HCT116 (cell line): Measurements from ENCODE around the gene KRTAP12-1. TPM values are rescaled to one million over a fixed set of nuclear protein-coding genes. Genes with fewer than 3 reads are reported as not detected.

Experiments
- ATAC-seq: fragments of 200-7000 bp; cut with Tn5 transposase; 2 replicates; pipeline ENCODE4 v1.9.1; 2020; ENCODE audit warnings: mild to moderate bottlenecking, moderate library complexity
- BruUV-seq: library from RNA; stranded (reverse); fragments of 400-500 nt; replicated peaks from 2 replicates; lab custom pipeline; 2021; lab: Mats Ljungman, UMichigan
- CTCF ChIA-PET: fragments of 300-600 bp; sonication (Branson Sonifier 250); formaldehyde crosslinking; loops from one replicate; lab custom pipeline; 2021; ENCODE audit warnings: antibody characterized with exemption; lab: Charles Lee
- POLR2A ChIA-PET: fragments of 300-600, 350-600 bp; sonication (Branson Sonifier 250); formaldehyde crosslinking; loops from one replicate; lab custom pipeline; 2021; ENCODE audit warnings: antibody characterized with exemption; lab: Charles Lee
- RAD21 ChIA-PET, 2 experiments: fragments of 300-600 bp; sonication (Branson Sonifier 250); formaldehyde crosslinking; loops; one replicate each; lab custom pipeline; 2023; ENCODE audit warnings: low total read pairs in 2 of 2; ENCODE audit not compliant: uncharacterized antibody in 2 of 2, unreplicated experiment in 2 of 2, low non-redundant PET in 1 of 2; lab: Charles Lee
- DNase-seq: peaks from one replicate; pipeline ENCODE4 v3.0.0-alpha.2; 2010; ENCODE audit warnings: low read depth, low spot score
- H2AFZ ChIP-seq: fragments of 200-600 bp; shearing (Covaris generic), sonication (generic); 2 replicates; pipeline ENCODE4 v1.6.1; 2017; ENCODE audit warnings: low read depth, mixed run types, mixed read lengths, antibody characterized with exemption, low read length; ENCODE audit not compliant: poor library complexity, severe bottlenecking
- H3K27ac ChIP-seq: 2 replicates; pipeline ENCODE4 v1.5.1; 2012; ENCODE audit warnings: low read depth, low read length
- H3K27me3 ChIP-seq: fragments of 200-600 bp; sonication (generic); 2 replicates; pipeline ENCODE4 v1.6.1; 2016; ENCODE audit warnings: mixed run types, low read length, mixed read lengths; ENCODE audit not compliant: insufficient read depth
- H3K36me3 ChIP-seq, 2 experiments: fragments of 200-500 bp in 1 of 2; fragments of 200-600 bp in 1 of 2; sonication (Bioruptor generic) in 1 of 2; sonication (generic) in 1 of 2; 2 replicates each; pipeline versions ENCODE4 v1.5.1 to v1.6.1; 2014 to 2016; ENCODE audit warnings: low read length in 2 of 2, inconsistent platforms in 1 of 2, mixed read lengths in 1 of 2, mixed run types in 1 of 2; ENCODE audit not compliant: insufficient read depth in 2 of 2, control insufficient read depth in 1 of 2
- H3K4me1 ChIP-seq, 2 experiments: fragments of 200-600 bp in 1 of 2; sonication (generic) in 1 of 2; 2 replicates each; pipeline versions ENCODE4 v1.5.1 to v1.6.1; 2012 to 2017; ENCODE audit warnings: low read length in 2 of 2, inconsistent platforms in 1 of 2, mild to moderate bottlenecking in 1 of 2, mixed read lengths in 1 of 2, mixed run types in 1 of 2, moderate library complexity in 1 of 2; ENCODE audit not compliant: insufficient read depth in 2 of 2, control insufficient read depth in 1 of 2
- H3K4me2 ChIP-seq: fragments of 200-600 bp; sonication (generic); 2 replicates; pipeline ENCODE4 v1.6.1; 2017; ENCODE audit warnings: mixed run types, low read length, mixed read lengths
- H3K4me3 ChIP-seq, 2 experiments: fragments of 200-600 bp in 1 of 2; sonication (generic) in 1 of 2; replicated peaks in 1 of 2; 2 replicates each; pipeline ENCODE4 v1.5.1; 2011 to 2016; ENCODE audit warnings: low read length in 2 of 2, control low read depth in 1 of 2, low read depth in 1 of 2, mild to moderate bottlenecking in 1 of 2, mixed read lengths in 1 of 2, mixed run types in 1 of 2
- H3K79me2 ChIP-seq: fragments of 200-600 bp; sonication (generic); 2 replicates; pipeline ENCODE4 v1.6.1; 2017; ENCODE audit warnings: mild to moderate bottlenecking, mixed run types, low read length, moderate library complexity, mixed read lengths; ENCODE audit not compliant: insufficient read depth
- H3K9ac ChIP-seq: fragments of 200-600 bp; sonication (generic); 2 replicates; pipeline ENCODE4 v1.6.1; 2016; ENCODE audit warnings: low read length, mixed read lengths
- H3K9me2 ChIP-seq: fragments of 200-600 bp; sonication (generic), shearing (Covaris generic); 2 replicates; pipeline ENCODE4 v1.6.1; 2017; ENCODE audit warnings: mixed run types, mild to moderate bottlenecking, moderate library complexity; ENCODE audit not compliant: insufficient read depth
- H3K9me3 ChIP-seq, 2 experiments: fragments of 200-500 bp in 1 of 2; fragments of 200-600 bp in 1 of 2; sonication (Bioruptor generic) in 1 of 2; sonication (generic) in 1 of 2; 2 replicates each; pipeline ENCODE4 v1.6.1; 2014 to 2017; ENCODE audit warnings: low read length in 2 of 2, mixed read lengths in 2 of 2, inconsistent platforms in 1 of 2, low read depth in 1 of 2, mild to moderate bottlenecking in 1 of 2, mixed run types in 1 of 2, moderate library complexity in 1 of 2; ENCODE audit not compliant: control insufficient read depth in 1 of 2, insufficient read depth in 1 of 2
- H4K20me1 ChIP-seq: fragments of 200-600 bp; sonication (generic), shearing (Covaris generic); 2 replicates; pipeline ENCODE4 v1.6.1; 2017; ENCODE audit warnings: mixed run types, mild to moderate bottlenecking, moderate library complexity; ENCODE audit not compliant: insufficient read depth
- CBX3 ChIP-seq: IDR thresholded peaks from 2 replicates; pipeline ENCODE4 v1.6.1; 2012; ENCODE audit warnings: low read depth
- CEBPB ChIP-seq: IDR thresholded peaks from 2 replicates; pipeline ENCODE4 v1.6.1; 2012; ENCODE audit warnings: low read depth
- FOSL1 ChIP-seq: IDR thresholded peaks from 2 replicates; pipeline ENCODE4 v1.6.1; 2012; ENCODE audit warnings: low read depth
- POLR2AphosphoS5 ChIP-seq: IDR thresholded peaks from 2 replicates; pipeline ENCODE4 v1.6.1; 2011; ENCODE audit warnings: mild to moderate bottlenecking, low read depth, low read length, moderate library complexity
- RAD21 ChIP-seq: IDR thresholded peaks from 2 replicates; pipeline ENCODE4 v1.6.1; 2012; ENCODE audit warnings: low read depth, mild to moderate bottlenecking
- SRF ChIP-seq: IDR thresholded peaks from 2 replicates; pipeline ENCODE4 v1.6.1; 2012; ENCODE audit warnings: low read depth
- TCF7L2 ChIP-seq: IDR thresholded peaks from 2 replicates; pipeline ENCODE4 v1.7.0; 2011; ENCODE audit warnings: borderline replicate concordance, inconsistent platforms; ENCODE audit not compliant: insufficient read depth, insufficient read length; ENCODE audit errors: extremely low read depth
- ZFX ChIP-seq: fragments of 450-650 bp; IDR thresholded peaks from 2 replicates; pipeline ENCODE4 v1.6.1; 2017
- intact Hi-C: fragments of 100-400 bp; cut with micrococcal nuclease; formaldehyde crosslinking; loops from 2 replicates; pipeline ENCODE4 v1.10.0; 2022
- total RNA-seq: library from RNA; stranded (reverse); gene quantifications from one replicate; pipeline ENCODE4 v1.2.1, GENCODE V29; 2021; ENCODE audit not compliant: unreplicated experiment
- TF ChIP-seq, protein P1 (sequence below), 3 experiments: fragments of 200-600 bp in 1 of 3; sonication (generic) in 1 of 3; IDR thresholded peaks in 2 of 3; conservative IDR thresholded peaks in 1 of 3; 2 replicates each; pipeline ENCODE4 v1.5.1; 2012 to 2017; ENCODE audit warnings: low read depth in 2 of 3, low read length in 2 of 3, antibody characterized with exemption in 1 of 3, borderline replicate concordance in 1 of 3, control low read depth in 1 of 3, mild to moderate bottlenecking in 1 of 3, mixed read lengths in 1 of 3, mixed run types in 1 of 3, moderate library complexity in 1 of 3; ENCODE audit not compliant: insufficient read depth in 1 of 3
- TF ChIP-seq, protein P2 (sequence below): IDR thresholded peaks from 2 replicates; pipeline ENCODE4 v1.6.1; 2011; ENCODE audit warnings: mild to moderate bottlenecking, low read length, moderate library complexity; ENCODE audit not compliant: insufficient replicate concordance; ENCODE audit errors: extremely low read depth
- TF ChIP-seq, protein P3 (sequence below): IDR thresholded peaks from 2 replicates; pipeline ENCODE4 v1.6.1; 2012; ENCODE audit warnings: low read depth

KRTAP12-1 gene
- total RNA-seq, 1 experiment from 2014 or later: not detected

DNA sequence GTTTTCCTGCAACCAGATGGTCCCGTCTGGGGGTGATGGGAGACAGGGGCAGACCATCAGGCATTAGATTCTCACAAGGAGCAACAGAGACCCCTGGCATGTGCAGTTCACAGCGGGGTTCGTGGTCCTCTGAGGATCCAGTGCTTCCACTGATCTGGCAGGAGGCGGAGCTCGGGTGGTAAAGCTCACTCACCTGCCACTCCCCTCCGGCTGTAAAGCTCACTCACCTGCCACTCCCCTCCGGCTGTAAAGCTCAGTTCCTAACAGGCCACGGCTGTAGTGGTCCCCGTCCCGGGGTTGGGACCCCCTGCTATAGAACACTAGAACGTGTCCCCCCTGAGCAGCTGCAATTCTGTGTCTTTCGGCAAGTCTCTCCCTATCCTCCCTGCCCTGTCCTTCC is 19.6 kb upstream of the KRTAP12-1 start:
- Histone ChIP-seq H3K27ac (no peak overlapping the region), H3K9ac (no peak overlapping the region), H3K27me3 (peaks cover 10% of the 10 kb centered on the region; the same call in 1 of the 2 replicates), H3K4me2 (no peak overlapping the region), H3K79me2 (no peaks in the 10 kb centered on the region), H3K9me2 (no peaks in the 10 kb centered on the region), H3K36me3 (no peaks in the 10 kb centered on the region), H3K4me1 (no peaks in the 10 kb centered on the region), H4K20me1 (no peaks in the 10 kb centered on the region), H2AFZ (no peak overlapping the region), H3K9me3 (no peaks in the 10 kb centered on the region), H3K4me3 (no peak overlapping the region)
- ChIA-PET CTCF (interaction anchor here (1.0 kb wide), 1 partner anchor 41 kb away, joined by 3 read pairs; no protein-coding TSS in a partner anchor), POLR2A (no interaction called here), RAD21 (no interaction called here)
- TF ChIP-seq CBX3 (no peak), SRF (no peak), ZFX (no peak), POLR2AphosphoS5 (no peak), TCF7L2 (no peak), CEBPB (no peak), FOSL1 (no peak), RAD21 (no peak)
- TF ChIP-seq, protein P1, sequence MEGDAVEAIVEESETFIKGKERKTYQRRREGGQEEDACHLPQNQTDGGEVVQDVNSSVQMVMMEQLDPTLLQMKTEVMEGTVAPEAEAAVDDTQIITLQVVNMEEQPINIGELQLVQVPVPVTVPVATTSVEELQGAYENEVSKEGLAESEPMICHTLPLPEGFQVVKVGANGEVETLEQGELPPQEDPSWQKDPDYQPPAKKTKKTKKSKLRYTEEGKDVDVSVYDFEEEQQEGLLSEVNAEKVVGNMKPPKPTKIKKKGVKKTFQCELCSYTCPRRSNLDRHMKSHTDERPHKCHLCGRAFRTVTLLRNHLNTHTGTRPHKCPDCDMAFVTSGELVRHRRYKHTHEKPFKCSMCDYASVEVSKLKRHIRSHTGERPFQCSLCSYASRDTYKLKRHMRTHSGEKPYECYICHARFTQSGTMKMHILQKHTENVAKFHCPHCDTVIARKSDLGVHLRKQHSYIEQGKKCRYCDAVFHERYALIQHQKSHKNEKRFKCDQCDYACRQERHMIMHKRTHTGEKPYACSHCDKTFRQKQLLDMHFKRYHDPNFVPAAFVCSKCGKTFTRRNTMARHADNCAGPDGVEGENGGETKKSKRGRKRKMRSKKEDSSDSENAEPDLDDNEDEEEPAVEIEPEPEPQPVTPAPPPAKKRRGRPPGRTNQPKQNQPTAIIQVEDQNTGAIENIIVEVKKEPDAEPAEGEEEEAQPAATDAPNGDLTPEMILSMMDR (IDR thresholded peaks at IDR 0.05 in 2 of 3, conservative IDR thresholded peaks at IDR 0.05 in 1 of 3; ENCODE audit: borderline replicate concordance in 1 of 3, insufficient read depth in 1 of 3, low read depth in 2 of 3, low read length in 2 of 3): no peak
- TF ChIP-seq, protein P2, sequence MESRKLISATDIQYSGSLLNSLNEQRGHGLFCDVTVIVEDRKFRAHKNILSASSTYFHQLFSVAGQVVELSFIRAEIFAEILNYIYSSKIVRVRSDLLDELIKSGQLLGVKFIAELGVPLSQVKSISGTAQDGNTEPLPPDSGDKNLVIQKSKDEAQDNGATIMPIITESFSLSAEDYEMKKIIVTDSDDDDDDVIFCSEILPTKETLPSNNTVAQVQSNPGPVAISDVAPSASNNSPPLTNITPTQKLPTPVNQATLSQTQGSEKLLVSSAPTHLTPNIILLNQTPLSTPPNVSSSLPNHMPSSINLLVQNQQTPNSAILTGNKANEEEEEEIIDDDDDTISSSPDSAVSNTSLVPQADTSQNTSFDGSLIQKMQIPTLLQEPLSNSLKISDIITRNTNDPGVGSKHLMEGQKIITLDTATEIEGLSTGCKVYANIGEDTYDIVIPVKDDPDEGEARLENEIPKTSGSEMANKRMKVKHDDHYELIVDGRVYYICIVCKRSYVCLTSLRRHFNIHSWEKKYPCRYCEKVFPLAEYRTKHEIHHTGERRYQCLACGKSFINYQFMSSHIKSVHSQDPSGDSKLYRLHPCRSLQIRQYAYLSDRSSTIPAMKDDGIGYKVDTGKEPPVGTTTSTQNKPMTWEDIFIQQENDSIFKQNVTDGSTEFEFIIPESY: no peak
- TF ChIP-seq, protein P3, sequence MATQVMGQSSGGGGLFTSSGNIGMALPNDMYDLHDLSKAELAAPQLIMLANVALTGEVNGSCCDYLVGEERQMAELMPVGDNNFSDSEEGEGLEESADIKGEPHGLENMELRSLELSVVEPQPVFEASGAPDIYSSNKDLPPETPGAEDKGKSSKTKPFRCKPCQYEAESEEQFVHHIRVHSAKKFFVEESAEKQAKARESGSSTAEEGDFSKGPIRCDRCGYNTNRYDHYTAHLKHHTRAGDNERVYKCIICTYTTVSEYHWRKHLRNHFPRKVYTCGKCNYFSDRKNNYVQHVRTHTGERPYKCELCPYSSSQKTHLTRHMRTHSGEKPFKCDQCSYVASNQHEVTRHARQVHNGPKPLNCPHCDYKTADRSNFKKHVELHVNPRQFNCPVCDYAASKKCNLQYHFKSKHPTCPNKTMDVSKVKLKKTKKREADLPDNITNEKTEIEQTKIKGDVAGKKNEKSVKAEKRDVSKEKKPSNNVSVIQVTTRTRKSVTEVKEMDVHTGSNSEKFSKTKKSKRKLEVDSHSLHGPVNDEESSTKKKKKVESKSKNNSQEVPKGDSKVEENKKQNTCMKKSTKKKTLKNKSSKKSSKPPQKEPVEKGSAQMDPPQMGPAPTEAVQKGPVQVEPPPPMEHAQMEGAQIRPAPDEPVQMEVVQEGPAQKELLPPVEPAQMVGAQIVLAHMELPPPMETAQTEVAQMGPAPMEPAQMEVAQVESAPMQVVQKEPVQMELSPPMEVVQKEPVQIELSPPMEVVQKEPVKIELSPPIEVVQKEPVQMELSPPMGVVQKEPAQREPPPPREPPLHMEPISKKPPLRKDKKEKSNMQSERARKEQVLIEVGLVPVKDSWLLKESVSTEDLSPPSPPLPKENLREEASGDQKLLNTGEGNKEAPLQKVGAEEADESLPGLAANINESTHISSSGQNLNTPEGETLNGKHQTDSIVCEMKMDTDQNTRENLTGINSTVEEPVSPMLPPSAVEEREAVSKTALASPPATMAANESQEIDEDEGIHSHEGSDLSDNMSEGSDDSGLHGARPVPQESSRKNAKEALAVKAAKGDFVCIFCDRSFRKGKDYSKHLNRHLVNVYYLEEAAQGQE: no peak
- no TSS peak for BruUV-seq
- intact Hi-C loops: no loop called here
- no peak for ATAC-seq
- no peak for DNase-seq
